Fibroblast of pulmonary artery (primary cell): ENCODE results near the gene ZNF726.
A peak's percentile ranks its signal among the peaks of the same experiment; 100 is the strongest.
"Not testable (repeated sequence)": the region's sequence is repeated elsewhere in the genome, so short reads cannot be mapped to it uniquely, and the experiment has no call there.

Source experiments
- DNase-seq: peaks from one replicate; pipeline ENCODE4 v3.0.0-alpha.2; 2010; ENCODE audit warnings: low read depth
- H3K4me3 ChIP-seq: replicated peaks from 2 replicates; pipeline ENCODE4 v1.5.1; 2011; ENCODE audit warnings: low read depth, mild to moderate bottlenecking, control low read depth, low read length, moderate library complexity
- CTCF ChIP-seq: IDR thresholded peaks from 2 replicates; pipeline ENCODE4 v1.5.1; 2011; ENCODE audit warnings: mild to moderate bottlenecking, control low read depth, low read length, inconsistent platforms; ENCODE audit errors: missing control alignments

The ZNF726 gene

GRCh38 chr19:23908165-23908564 lies 6.5 kb upstream of the ZNF726 start:
- no peak for TF ChIP-seq CTCF
- DNase-seq, result no peak
- no peak overlapping the region for H3K4me3 ChIP-seq

- H3K4me3 ChIP-seq, result no peak overlapping the region
- TF ChIP-seq CTCF, result no peak
- no peak for DNase-seq
Measured at GRCh38 chr19:23909222-23909621, 5.5 kb upstream of the ZNF726 start.

- no peak for TF ChIP-seq CTCF
- no peak for DNase-seq
- H3K4me3 ChIP-seq, result no peak overlapping the region
Measured at GRCh38 chr19:23913931-23914330, 755 bp upstream of the ZNF726 start.

GRCh38 chr19:23916991-23917390 lies 2.3 kb downstream of the ZNF726 start:
- no peak for TF ChIP-seq CTCF
- H3K4me3 ChIP-seq, result no peak overlapping the region
- DNase-seq, result peak; percentile 1

GRCh38 chr19:23917856-23918255 lies 3.2 kb downstream of the ZNF726 start:
- TF ChIP-seq CTCF, result no peak

GRCh38 chr19:23925285-23925684 lies 10.6 kb downstream of the ZNF726 start:
- no peak for DNase-seq
- no peak for TF ChIP-seq CTCF
- H3K4me3 ChIP-seq, result no peak overlapping the region

More at GRCh38 chr19:23917856-23918255, 3.2 kb downstream of the ZNF726 start:
- DNase-seq, result no peak
- no peak overlapping the region for H3K4me3 ChIP-seq

GRCh38 chr19:23932878-23933277 lies 18.2 kb downstream of the ZNF726 start:
- DNase-seq, result no peak
- H3K4me3 ChIP-seq, result no peak overlapping the region
- no peak for TF ChIP-seq CTCF

- not testable (repeated sequence) for H3K4me3 ChIP-seq, DNase-seq
Measured at GRCh38 chr19:23937031-23937430, 22.3 kb downstream of the ZNF726 start.
